Measurements from ENCODE around the gene TOMM40L. TPM values are rescaled to one million over a fixed set of nuclear protein-coding genes. Genes with fewer than 3 reads are reported as not detected.

Gene TOMM40L
- total RNA-seq, 1 donor from 2014 or later, result 9.4 TPM

GRCh38 chr1:161196521-161197451 lies 29.1 kb upstream of the TOMM40L start:
- peak; percentile 72 for DNase-seq (ENCODE audit: low spot score)
- Mint-ChIP-seq H3K9me3 (ENCODE audit: low read depth) (no peaks in the 10 kb centered on the region), H3K27ac (ENCODE audit: unreplicated experiment) (peak overlapping the region; percentile 65), H3K4me1 (ENCODE audit: low read depth) (peaks cover 44% of the 10 kb centered on the region), H3K4me3 (ENCODE audit: unreplicated experiment) (peak overlapping the region; percentile 65), H3K27me3 (ENCODE audit: low read depth) (no peaks in the 10 kb centered on the region), H3K36me3 (ENCODE audit: low read depth) (no peaks in the 10 kb centered on the region)
- TF ChIP-seq, protein P1, sequence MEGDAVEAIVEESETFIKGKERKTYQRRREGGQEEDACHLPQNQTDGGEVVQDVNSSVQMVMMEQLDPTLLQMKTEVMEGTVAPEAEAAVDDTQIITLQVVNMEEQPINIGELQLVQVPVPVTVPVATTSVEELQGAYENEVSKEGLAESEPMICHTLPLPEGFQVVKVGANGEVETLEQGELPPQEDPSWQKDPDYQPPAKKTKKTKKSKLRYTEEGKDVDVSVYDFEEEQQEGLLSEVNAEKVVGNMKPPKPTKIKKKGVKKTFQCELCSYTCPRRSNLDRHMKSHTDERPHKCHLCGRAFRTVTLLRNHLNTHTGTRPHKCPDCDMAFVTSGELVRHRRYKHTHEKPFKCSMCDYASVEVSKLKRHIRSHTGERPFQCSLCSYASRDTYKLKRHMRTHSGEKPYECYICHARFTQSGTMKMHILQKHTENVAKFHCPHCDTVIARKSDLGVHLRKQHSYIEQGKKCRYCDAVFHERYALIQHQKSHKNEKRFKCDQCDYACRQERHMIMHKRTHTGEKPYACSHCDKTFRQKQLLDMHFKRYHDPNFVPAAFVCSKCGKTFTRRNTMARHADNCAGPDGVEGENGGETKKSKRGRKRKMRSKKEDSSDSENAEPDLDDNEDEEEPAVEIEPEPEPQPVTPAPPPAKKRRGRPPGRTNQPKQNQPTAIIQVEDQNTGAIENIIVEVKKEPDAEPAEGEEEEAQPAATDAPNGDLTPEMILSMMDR (IDR thresholded peaks at IDR 0.05), result no peak

GRCh38 chr1:161197560-161198193 lies 28.2 kb upstream of the TOMM40L start:
- H3K9me3 Mint-ChIP-seq (ENCODE audit: low read depth), result no peaks in the 10 kb centered on the region
- no peaks in the 10 kb centered on the region for H3K27me3 Mint-ChIP-seq (ENCODE audit: low read depth)
- peaks cover 45% of the 10 kb centered on the region for H3K4me1 Mint-ChIP-seq (ENCODE audit: low read depth)
- no peak overlapping the region for H3K27ac Mint-ChIP-seq (ENCODE audit: unreplicated experiment)
- DNase-seq (ENCODE audit: low spot score), result no peak
- no peaks in the 10 kb centered on the region for H3K36me3 Mint-ChIP-seq (ENCODE audit: low read depth)
- peak overlapping the region; percentile 65 for H3K4me3 Mint-ChIP-seq (ENCODE audit: unreplicated experiment)
- TF ChIP-seq, protein P1 (IDR thresholded peaks at IDR 0.05), result no peak

- Mint-ChIP-seq H3K4me3 (ENCODE audit: unreplicated experiment) (peak overlapping the region; percentile 65), H3K36me3 (ENCODE audit: low read depth) (no peaks in the 10 kb centered on the region), H3K9me3 (ENCODE audit: low read depth) (no peaks in the 10 kb centered on the region), H3K4me1 (ENCODE audit: low read depth) (peaks cover 50% of the 10 kb centered on the region), H3K27ac (ENCODE audit: unreplicated experiment) (peak overlapping the region; percentile 41), H3K27me3 (ENCODE audit: low read depth) (no peaks in the 10 kb centered on the region)
- DNase-seq (ENCODE audit: low spot score), result peak; percentile 91
- TF ChIP-seq, protein P1 (IDR thresholded peaks at IDR 0.05), result peak; percentile 56
These were observed 27.5 kb upstream of the TOMM40L start for GRCh38 chr1:161198194-161198896.

GRCh38 chr1:161198897-161199431 lies 26.9 kb upstream of the TOMM40L start, which contains the start of gene ADAMTS4:
Gene ADAMTS4, minus strand, starts transcription at chr1:161199054. Its CDS starts 427 bp downstream, at chr1:161198627.
- H3K4me3 Mint-ChIP-seq (ENCODE audit: unreplicated experiment), result peak within 1 kb of the TSS; percentile 65
- H3K27me3 Mint-ChIP-seq (ENCODE audit: low read depth), result no peaks in the 10 kb centered on the region
- peaks cover 56% of the 10 kb centered on the region for H3K4me1 Mint-ChIP-seq (ENCODE audit: low read depth)
- DNase-seq (ENCODE audit: low spot score), result peak; percentile 38
- TF ChIP-seq, protein P1 (IDR thresholded peaks at IDR 0.05), result no peak
- H3K9me3 Mint-ChIP-seq (ENCODE audit: low read depth), result no peaks in the 10 kb centered on the region
- peak within 1 kb of the TSS; percentile 41 for H3K27ac Mint-ChIP-seq (ENCODE audit: unreplicated experiment)
- no peaks in the 10 kb centered on the region for H3K36me3 Mint-ChIP-seq (ENCODE audit: low read depth)

Data from chondrocyte (in vitro differentiated cells).